ENCODE measurements around the gene LRRC47. TPM values are rescaled to one million over a fixed set of nuclear protein-coding genes. Genes with fewer than 3 reads are reported as not detected.

LRRC47 gene
- polyA plus RNA-seq, 1 of the 3 experiments (the other 2 are of a cell fraction), result 34.6 TPM

GRCh38 chr1:3774276-3774945 lies 21.9 kb downstream of the LRRC47 start:
- POLR2A ChIA-PET, result interaction anchor here (0.5 to 2.2 kb wide), 5 partner anchors 10 to 47 kb away, joined by 3 to 14 read pairs (median 8); partner anchors contain the start of gene LRRC47
- TF ChIP-seq FOXM1 (IDR thresholded peaks at IDR 0.05; ENCODE audit: low read depth), result no peak
- peak; percentile 40 for TF ChIP-seq CHD2 (IDR thresholded peaks at IDR 0.05; ENCODE audit: low read length, partially characterized antibody)
- TF ChIP-seq IRF3 (IDR thresholded peaks at IDR 0.05; ENCODE audit: low read depth, low read length), result no peak
- Histone ChIP-seq H3K4me3 (ENCODE audit: low read depth in 2 of 2, low read length in 1 of 2) (no peak overlapping the region; a peak in 1 of 4 replicates), H3K27ac (ENCODE audit: low read depth in 2 of 2, low read length in 1 of 2) (peak overlapping the region in 1 of 2 experiments; percentile 92; a peak in 2 of 4 replicates), H4K20me1 (ENCODE audit: insufficient read depth) (no peaks in the 10 kb centered on the region), H3K4me2 (no peak overlapping the region), H3K9ac (no peak overlapping the region), H2AFZ (ENCODE audit: low read depth) (no peak overlapping the region), H3K79me2 (ENCODE audit: insufficient read depth) (no peaks in the 10 kb centered on the region), H3F3A (replicated peaks; ENCODE audit: insufficient read depth) (peaks cover 5% of the 10 kb centered on the region), H3K27me3 (ENCODE audit: insufficient read depth) (no peaks in the 10 kb centered on the region), H3K9me2 (no peaks in the 10 kb centered on the region), H3K4me1 (ENCODE audit: control insufficient read depth in 1 of 2, insufficient read depth in 2 of 2, low read depth in 1 of 2, low read length in 1 of 2) (peaks cover 0 to 67% of the 10 kb centered on the region in 2 experiments; a peak in 1 of 4 replicates), H3K36me3 (replicated peaks in 1 of 2; ENCODE audit: control insufficient read depth in 1 of 2, insufficient read depth in 2 of 2, low read length in 1 of 2) (peaks cover 0 to 5% of the 10 kb centered on the region in 2 experiments), H3K9me3 (no peaks in the 10 kb centered on the region)
- whole genome bisulfite sequencing (ENCODE audit: low lambda C conversion rate), result 87% methylated on average over 7 of the region's 19 CpGs
- CTCF ChIA-PET, result interaction anchor here (0.8 to 1.7 kb wide), 3 partner anchors 18 to 27 kb away, joined by 3 to 4 read pairs (median 3); partner anchors contain the start of gene LRRC47
- peak; percentile 83 for DNase-seq

DNA sequence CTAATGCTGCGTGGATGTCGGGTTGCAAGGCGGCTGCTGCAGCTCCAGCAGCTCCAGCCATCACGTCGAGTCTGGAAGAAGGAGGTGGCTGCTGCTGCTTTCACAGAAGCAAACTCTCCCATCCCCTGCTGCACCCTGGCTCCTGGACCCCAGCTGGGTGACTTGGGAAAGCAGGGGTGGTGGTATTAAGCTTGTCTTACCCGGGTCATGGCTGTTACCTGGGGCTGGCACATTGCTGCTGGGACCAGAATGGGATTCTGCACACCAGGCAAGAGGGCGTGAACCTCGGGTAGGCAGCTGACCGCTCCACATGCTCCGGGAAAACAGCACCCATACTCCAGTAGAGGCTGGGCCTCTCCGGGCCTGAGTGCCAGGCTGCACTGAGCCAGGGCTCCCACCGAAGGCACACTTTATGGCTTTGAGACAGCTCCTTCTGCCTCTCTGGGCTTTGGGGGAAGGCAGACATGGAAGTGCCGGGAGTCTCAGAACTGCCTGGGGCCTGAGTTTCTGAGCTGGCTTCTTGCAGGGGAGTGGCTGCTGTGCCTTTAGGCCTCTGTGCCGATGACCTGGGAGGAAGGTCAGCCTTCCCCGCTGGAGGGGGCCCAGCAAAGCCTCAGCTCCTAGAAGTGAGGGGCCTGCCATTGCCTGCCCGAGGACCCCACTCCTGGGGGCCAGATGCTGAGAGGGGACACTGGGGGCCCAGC lies 22.6 kb downstream of the LRRC47 start:
- Histone ChIP-seq H3K27ac (ENCODE audit: low read depth in 2 of 2, low read length in 1 of 2) (peak overlapping the region in 1 of 2 experiments; percentile 92; a peak in 2 of 4 replicates), H3K9me2 (no peaks in the 10 kb centered on the region), H2AFZ (ENCODE audit: low read depth) (no peak overlapping the region), H3K27me3 (ENCODE audit: insufficient read depth) (no peaks in the 10 kb centered on the region), H3K4me2 (peak overlapping the region; percentile 77; the same call in 1 of the 2 replicates), H3K9me3 (no peaks in the 10 kb centered on the region), H3K79me2 (ENCODE audit: insufficient read depth) (no peaks in the 10 kb centered on the region), H3K4me3 (ENCODE audit: low read depth in 2 of 2, low read length in 1 of 2) (peak overlapping the region in 1 of 2 experiments; percentile 61; a peak in 2 of 4 replicates), H4K20me1 (ENCODE audit: insufficient read depth) (no peaks in the 10 kb centered on the region), H3K9ac (no peak overlapping the region), H3K36me3 (replicated peaks in 1 of 2; ENCODE audit: control insufficient read depth in 1 of 2, insufficient read depth in 2 of 2, low read length in 1 of 2) (peaks cover 0 to under 1% of the 10 kb centered on the region in 2 experiments), H3F3A (replicated peaks; ENCODE audit: insufficient read depth) (peaks cover 5% of the 10 kb centered on the region), H3K4me1 (ENCODE audit: control insufficient read depth in 1 of 2, insufficient read depth in 2 of 2, low read depth in 1 of 2, low read length in 1 of 2) (peaks cover 0 to 64% of the 10 kb centered on the region in 2 experiments; a peak in 1 of 4 replicates)
- ChIA-PET POLR2A (interaction anchor here (0.5 to 1.4 kb wide), 3 partner anchors 11 to 23 kb away, joined by 3 to 9 read pairs (median 8); partner anchors contain the start of gene LRRC47), CTCF (interaction anchor here (0.8 to 1.7 kb wide), 4 partner anchors 17 to 49 kb away, joined by 3 to 4 read pairs (median 3); partner anchors contain the start of gene LRRC47)
- TF ChIP-seq MEF2A (IDR thresholded peaks at IDR 0.05; ENCODE audit: borderline replicate concordance, low read depth) (no peak), EP300 (IDR thresholded peaks at IDR 0.05; ENCODE audit: borderline replicate concordance in 1 of 2, low read depth in 1 of 2, low read length in 1 of 2) (no peak), RFX5 (IDR thresholded peaks at IDR 0.05; ENCODE audit: low read length) (no peak), ZBTB33 (IDR thresholded peaks at IDR 0.05; ENCODE audit: borderline replicate concordance, low read depth) (no peak), JUND (IDR thresholded peaks at IDR 0.05) (no peak), MAX (IDR thresholded peaks at IDR 0.05; ENCODE audit: low read depth) (no peak), TEAD4 (IDR thresholded peaks at IDR 0.05; ENCODE audit: borderline replicate concordance, insufficient read depth) (no peak), FOXJ3 (CRISPR knock-in tag; IDR thresholded peaks at IDR 0.05) (no peak), FOXM1 (IDR thresholded peaks at IDR 0.05; ENCODE audit: low read depth) (no peak), GABPA (IDR thresholded peaks at IDR 0.05; ENCODE audit: low read depth) (no peak), RAD21 (IDR thresholded peaks at IDR 0.05; ENCODE audit: low read length) (no peak), ELF1 (IDR thresholded peaks at IDR 0.05) (no peak), IRF3 (IDR thresholded peaks at IDR 0.05; ENCODE audit: low read depth, low read length) (no peak), POLR2AphosphoS5 (IDR thresholded peaks at IDR 0.05; ENCODE audit: low read depth, low read length) (no peak), SMC3 (IDR thresholded peaks at IDR 0.05; ENCODE audit: low read depth, low read length) (no peak), TCF12 (IDR thresholded peaks at IDR 0.05) (no peak)
- no peak for DNase-seq
- 92% methylated on average over 6 of the region's 16 CpGs for whole genome bisulfite sequencing (ENCODE audit: low lambda C conversion rate)

All from SK-N-SH (cell line).